ENCODE results near the gene TFB2M. TPM values are rescaled to one million over a fixed set of nuclear protein-coding genes. Genes with fewer than 3 reads are reported as not detected.

The TFB2M gene
- total RNA-seq, 3 donors from 2014 or later (not counting 1 experiment from before 2014, with no cell fraction given) = 13.4 to 15.1 (median 15.1) TPM

- no peaks in the 10 kb centered on the region for H3K9me3 Mint-ChIP-seq
- DNase-seq (peak; percentile 70 to 93), ATAC-seq (peak; percentile 93 to 94 (median 93))
- Histone ChIP-seq H3K9me3 (ENCODE audit: control insufficient read depth, insufficient read depth, low read length) (no peaks in the 10 kb centered on the region), H3K27me3 (ENCODE audit: control insufficient read depth, insufficient read depth, low read length) (no peaks in the 10 kb centered on the region), H3K36me3 (ENCODE audit: control insufficient read depth, insufficient read depth, low read length) (no peaks in the 10 kb centered on the region), H3K27ac (ENCODE audit: low read length) (peak within 1 kb of the TSS; percentile 23), H3K4me1 (ENCODE audit: control insufficient read depth, insufficient read depth, low read length) (peaks cover 13% of the 10 kb centered on the region), H3K4me3 (ENCODE audit: low read length) (peak within 1 kb of the TSS; percentile 78)
- H3K4me3 Mint-ChIP-seq = peak within 1 kb of the TSS; percentile 91
- peaks cover 24 to 33% of the 10 kb centered on the region in 2 donors for H3K4me1 Mint-ChIP-seq
- WGBS (ENCODE audit: insufficient coverage) = under 1% methylated on average over 79 of the region's 79 CpGs
- no peaks in the 10 kb centered on the region for H3K36me3 Mint-ChIP-seq
- intact Hi-C loops (cut with micrococcal nuclease) = loop anchor here (2.0 kb wide), 1 partner anchor 60 kb away; the partner anchor contains the start of genes CNST and TFB2M
- no peaks in the 10 kb centered on the region for H3K27me3 Mint-ChIP-seq (ENCODE audit: low read depth in 2 of 2)
- no peak for TF ChIP-seq CTCF (IDR thresholded peaks at IDR 0.05)
- H3K27ac Mint-ChIP-seq = peak within 1 kb of the TSS; percentile 69 to 82
Observed at GRCh38 chr1:246506674-246507481, 59.2 kb downstream of the TFB2M start, which contains the start of gene SMYD3. Gene SMYD3 (minus strand): TSS chr1:246507279.

GRCh38 chr1:246506367-246506673, 59.7 kb downstream of the TFB2M start:
- H3K27ac ChIP-seq (ENCODE audit: low read length) = no peak overlapping the region

GRCh38 chr1:246503341-246503740, 62.7 kb downstream of the TFB2M start:
- Mint-ChIP-seq H3K4me3 (no peak overlapping the region), H3K36me3 (no peaks in the 10 kb centered on the region), H3K4me1 (peaks cover 31 to 40% of the 10 kb centered on the region in 2 donors), H3K27me3 (ENCODE audit: low read depth in 2 of 2) (no peaks in the 10 kb centered on the region), H3K9me3 (no peaks in the 10 kb centered on the region), H3K27ac (peak overlapping the region in 1 of 2 donors; percentile 19)
- DNase-seq (no peak), ATAC-seq (no peak)
- Histone ChIP-seq H3K4me1 (ENCODE audit: control insufficient read depth, insufficient read depth, low read length) (peaks cover 13% of the 10 kb centered on the region), H3K9me3 (ENCODE audit: control insufficient read depth, insufficient read depth, low read length) (no peaks in the 10 kb centered on the region), H3K27ac (ENCODE audit: low read length) (no peak overlapping the region), H3K27me3 (ENCODE audit: control insufficient read depth, insufficient read depth, low read length) (no peaks in the 10 kb centered on the region), H3K4me3 (ENCODE audit: low read length) (no peak overlapping the region), H3K36me3 (ENCODE audit: control insufficient read depth, insufficient read depth, low read length) (no peaks in the 10 kb centered on the region)
- no peak for TF ChIP-seq CTCF (IDR thresholded peaks at IDR 0.05)
- 81% methylated on average over 6 of the region's 7 CpGs for WGBS (ENCODE audit: insufficient coverage)
- intact Hi-C loops (cut with micrococcal nuclease) = no loop called here

More at GRCh38 chr1:246506367-246506673, 59.7 kb downstream of the TFB2M start:
- WGBS (ENCODE audit: insufficient coverage) = 6% methylated on average over 9 of the region's 9 CpGs
- Mint-ChIP-seq H3K27ac (peak overlapping the region; percentile 39 to 69), H3K27me3 (ENCODE audit: low read depth in 2 of 2) (no peaks in the 10 kb centered on the region), H3K9me3 (no peaks in the 10 kb centered on the region), H3K4me3 (peak overlapping the region; percentile 91), H3K36me3 (no peaks in the 10 kb centered on the region), H3K4me1 (peaks cover 24 to 39% of the 10 kb centered on the region in 2 donors)
- no peak for TF ChIP-seq CTCF (IDR thresholded peaks at IDR 0.05)
- intact Hi-C loops (cut with micrococcal nuclease) = loop anchor here (2.0 kb wide), 1 partner anchor 60 kb away; the partner anchor contains the start of genes CNST and TFB2M
- Histone ChIP-seq H3K9me3 (ENCODE audit: control insufficient read depth, insufficient read depth, low read length) (no peaks in the 10 kb centered on the region), H3K4me1 (ENCODE audit: control insufficient read depth, insufficient read depth, low read length) (peaks cover 13% of the 10 kb centered on the region), H3K36me3 (ENCODE audit: control insufficient read depth, insufficient read depth, low read length) (no peaks in the 10 kb centered on the region), H3K4me3 (ENCODE audit: low read length) (peak overlapping the region; percentile 78), H3K27me3 (ENCODE audit: control insufficient read depth, insufficient read depth, low read length) (no peaks in the 10 kb centered on the region)
- ATAC-seq (peak in 2 of 3 donors; percentile 0 to 4), DNase-seq (no peak)
